Neutrophil (primary cell): ENCODE results near the gene MVB12B.
A peak's percentile ranks its signal among the peaks of the same experiment; 100 is the strongest.

Experiments
- H3K27ac ChIP-seq: fragments of 200-600 bp; sonication (generic); 2 replicates; pipeline ENCODE4 v1.5.1; 2016; ENCODE audit warnings: mild to moderate bottlenecking, moderate library complexity
- H3K27me3 ChIP-seq: fragments of 200-600 bp; sonication (generic); 2 replicates; pipeline ENCODE4 v1.6.0; 2016; ENCODE audit warnings: mild to moderate bottlenecking
- H3K36me3 ChIP-seq: fragments of 200-600 bp; sonication (generic); 2 replicates; pipeline ENCODE4 v1.5.1; 2017
- H3K4me1 ChIP-seq, 2 experiments: fragments of 200-600 bp in 1 of 2; sonication (generic) in 1 of 2; 1 replicate in 1 of 2; 2 replicates in 1 of 2; pipeline versions ENCODE4 v1.5.1 to v1.6.1; 2013 to 2016; ENCODE audit warnings: low read depth in 1 of 2, low read length in 1 of 2, mild to moderate bottlenecking in 1 of 2, moderate library complexity in 1 of 2; ENCODE audit not compliant: control insufficient read depth in 1 of 2, insufficient read depth in 1 of 2
- H3K4me3 ChIP-seq, 2 experiments: fragments of 200-600 bp in 1 of 2; sonication (generic) in 1 of 2; 1 replicate in 1 of 2; 2 replicates in 1 of 2; pipeline ENCODE4 v1.5.1; 2013 to 2016; ENCODE audit warnings: low read depth in 1 of 2, low read length in 1 of 2, mild to moderate bottlenecking in 1 of 2, moderate library complexity in 1 of 2
- H3K9me3 ChIP-seq: fragments of 200-600 bp; sonication (generic); 2 replicates; pipeline ENCODE4 v1.5.1; 2016
- CTCF ChIP-seq: fragments of 200-600 bp; sonication (generic); IDR thresholded peaks from 2 replicates; pipeline ENCODE4 v1.5.1; 2016; ENCODE audit warnings: antibody characterized with exemption

MVB12B gene

GRCh38 chr9:126439402-126439765 is 112.8 kb downstream of the MVB12B start:
- Histone ChIP-seq H3K36me3 (no peaks in the 10 kb centered on the region), H3K4me1 (peaks cover 0 to 8% of the 10 kb centered on the region in 2 experiments), H3K27ac (no peak overlapping the region), H3K27me3 (no peaks in the 10 kb centered on the region), H3K4me3 (no peak overlapping the region), H3K9me3 (no peaks in the 10 kb centered on the region)
- TF ChIP-seq CTCF: no peak

GRCh38 chr9:126439883-126440653 is 113.4 kb downstream of the MVB12B start:
- no peak overlapping the region for H3K4me3 ChIP-seq
- H3K36me3 ChIP-seq: no peaks in the 10 kb centered on the region
- peak overlapping the region; percentile 24 for H3K27ac ChIP-seq
- H3K4me1 ChIP-seq: peaks cover 0 to 8% of the 10 kb centered on the region in 2 experiments
- H3K27me3 ChIP-seq: no peaks in the 10 kb centered on the region
- H3K9me3 ChIP-seq: no peaks in the 10 kb centered on the region
- TF ChIP-seq CTCF: no peak

- Histone ChIP-seq H3K4me3 (no peak overlapping the region), H3K36me3 (no peaks in the 10 kb centered on the region), H3K27me3 (no peaks in the 10 kb centered on the region), H3K9me3 (no peaks in the 10 kb centered on the region), H3K4me1 (peaks cover 0 to 8% of the 10 kb centered on the region in 2 experiments), H3K27ac (no peak overlapping the region)
- no peak for TF ChIP-seq CTCF
These were observed 114.3 kb downstream of the MVB12B start for GRCh38 chr9:126440940-126441339.

GRCh38 chr9:126442636-126443035 is 116.0 kb downstream of the MVB12B start:
- Histone ChIP-seq H3K4me1 (peaks cover 0 to 8% of the 10 kb centered on the region in 2 experiments), H3K27ac (peak overlapping the region; percentile 42), H3K9me3 (no peaks in the 10 kb centered on the region), H3K36me3 (no peaks in the 10 kb centered on the region), H3K27me3 (no peaks in the 10 kb centered on the region), H3K4me3 (no peak overlapping the region)
- TF ChIP-seq CTCF: no peak

GRCh38 chr9:126443144-126443543 is 116.5 kb downstream of the MVB12B start:
- Histone ChIP-seq H3K9me3 (no peaks in the 10 kb centered on the region), H3K27ac (peak overlapping the region; percentile 42), H3K4me1 (peaks cover 0 to 8% of the 10 kb centered on the region in 2 experiments), H3K4me3 (no peak overlapping the region), H3K36me3 (no peaks in the 10 kb centered on the region), H3K27me3 (no peaks in the 10 kb centered on the region)
- TF ChIP-seq CTCF: no peak
